ENCODE measurements around the gene PLD4.

DNA sequence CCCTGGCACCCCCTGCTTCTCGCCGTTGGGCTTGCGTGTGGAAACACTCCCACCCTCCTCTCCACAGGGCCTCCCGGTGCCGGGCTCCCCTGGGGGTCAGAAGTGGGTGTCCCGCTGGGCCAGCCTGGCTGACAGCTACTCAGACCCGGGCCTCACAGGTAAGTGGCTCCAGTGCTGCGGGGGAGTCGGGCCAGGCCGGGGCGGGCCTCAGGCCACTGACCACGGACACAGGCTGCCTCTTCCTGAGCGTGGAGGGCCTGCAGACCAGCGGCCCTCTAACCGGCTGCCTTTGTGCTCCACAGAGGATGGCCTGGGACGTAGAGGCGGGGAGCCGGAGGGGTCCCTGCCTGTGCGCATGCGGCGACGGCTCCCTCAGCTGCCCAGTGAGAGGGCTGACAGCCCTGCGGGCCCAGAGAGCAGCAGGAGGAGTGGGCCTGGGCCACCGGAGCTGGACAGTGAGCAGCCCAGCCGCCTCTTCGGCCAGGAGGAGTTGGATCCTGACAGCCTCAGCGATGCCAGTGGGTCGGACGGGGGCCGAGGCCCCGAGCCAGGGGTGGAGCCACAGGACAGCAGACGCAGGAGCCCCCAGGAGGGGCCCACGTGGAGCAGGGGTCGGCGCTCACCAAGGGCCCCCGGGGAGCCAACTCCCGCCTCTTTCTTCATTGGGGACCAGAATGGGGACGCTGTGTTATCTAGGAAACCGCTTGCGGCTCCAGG is 38.5 kb upstream of the PLD4 start:
- TF ChIP-seq, protein P1, sequence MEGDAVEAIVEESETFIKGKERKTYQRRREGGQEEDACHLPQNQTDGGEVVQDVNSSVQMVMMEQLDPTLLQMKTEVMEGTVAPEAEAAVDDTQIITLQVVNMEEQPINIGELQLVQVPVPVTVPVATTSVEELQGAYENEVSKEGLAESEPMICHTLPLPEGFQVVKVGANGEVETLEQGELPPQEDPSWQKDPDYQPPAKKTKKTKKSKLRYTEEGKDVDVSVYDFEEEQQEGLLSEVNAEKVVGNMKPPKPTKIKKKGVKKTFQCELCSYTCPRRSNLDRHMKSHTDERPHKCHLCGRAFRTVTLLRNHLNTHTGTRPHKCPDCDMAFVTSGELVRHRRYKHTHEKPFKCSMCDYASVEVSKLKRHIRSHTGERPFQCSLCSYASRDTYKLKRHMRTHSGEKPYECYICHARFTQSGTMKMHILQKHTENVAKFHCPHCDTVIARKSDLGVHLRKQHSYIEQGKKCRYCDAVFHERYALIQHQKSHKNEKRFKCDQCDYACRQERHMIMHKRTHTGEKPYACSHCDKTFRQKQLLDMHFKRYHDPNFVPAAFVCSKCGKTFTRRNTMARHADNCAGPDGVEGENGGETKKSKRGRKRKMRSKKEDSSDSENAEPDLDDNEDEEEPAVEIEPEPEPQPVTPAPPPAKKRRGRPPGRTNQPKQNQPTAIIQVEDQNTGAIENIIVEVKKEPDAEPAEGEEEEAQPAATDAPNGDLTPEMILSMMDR (IDR thresholded peaks at IDR 0.05; ENCODE audit: low read length) = no peak
- TF ChIP-seq EZH2 (IDR thresholded peaks at IDR 0.05; ENCODE audit: borderline replicate concordance, low read length) = no peak

Measured in OCI-LY1 (cell line).